CD4-positive, alpha-beta T cell (primary cell): ENCODE data around the gene ASPHD2. TPM values are rescaled to one million over a fixed set of nuclear protein-coding genes. Genes with fewer than 3 reads are reported as not detected.

ENCODE experiments used
- ATAC-seq: fragments of 200-7000 bp; cut with Tn5 transposase; one replicate; pipeline ENCODE4 v1.10.0; 2022; ENCODE audit warnings: mild to moderate bottlenecking; ENCODE audit not compliant: poor library complexity
- CTCF ChIA-PET: fragments of 350-600 bp; sonication (Branson Sonifier 250); formaldehyde crosslinking; loops from one replicate; lab custom pipeline; 2021; ENCODE audit warnings: antibody characterized with exemption, inconsistent platforms; lab: Charles Lee
- POLR2A ChIA-PET: fragments of 350-600 bp; sonication (Branson Sonifier 250); formaldehyde crosslinking; loops from one replicate; lab custom pipeline; 2021; ENCODE audit warnings: antibody characterized with exemption, inconsistent platforms; lab: Charles Lee
- DNase-seq, 14 experiments: peaks; one replicate each; pipeline ENCODE4 v3.0.0-alpha.2; 2013 to 2020; ENCODE audit warnings: mixed read lengths in 2 of 14
- H3K27ac ChIP-seq, 2 donors: one replicate each; pipeline versions ENCODE4 v1.5.1 to v1.7.0; 2013; ENCODE audit warnings: low read length in 2 of 2, low read depth in 1 of 2, mild to moderate bottlenecking in 1 of 2
- H3K27me3 ChIP-seq, 2 experiments: 1 replicate in 1 of 2; 2 replicates in 1 of 2; pipeline versions ENCODE4 v1.6.1 to v1.7.0; 2013; ENCODE audit warnings: low read length in 2 of 2, control low read depth in 1 of 2, mild to moderate bottlenecking in 1 of 2, moderate library complexity in 1 of 2; ENCODE audit not compliant: insufficient read depth in 2 of 2, control insufficient read depth in 1 of 2
- H3K36me3 ChIP-seq: one replicate; pipeline ENCODE4 v1.6.1; 2013; ENCODE audit warnings: low read length, control low read depth; ENCODE audit not compliant: insufficient read depth
- H3K4me1 ChIP-seq: one replicate; pipeline ENCODE4 v1.6.1; 2013; ENCODE audit warnings: low read length, control low read depth; ENCODE audit not compliant: insufficient read depth
- H3K4me3 ChIP-seq: one replicate; pipeline ENCODE4 v1.5.1; 2013; ENCODE audit warnings: mild to moderate bottlenecking, low read length, moderate library complexity
- H3K9me3 ChIP-seq, 2 experiments: 1 replicate in 1 of 2; 2 replicates in 1 of 2; pipeline versions ENCODE4 v1.6.1 to v1.7.0; 2013; ENCODE audit warnings: low read length in 2 of 2, mild to moderate bottlenecking in 2 of 2, control low read depth in 1 of 2, moderate library complexity in 1 of 2; ENCODE audit not compliant: control insufficient read depth in 1 of 2, insufficient read depth in 1 of 2
- H3K27ac Mint-ChIP-seq: one replicate; pipeline ENCODE4 v1.8.0; 2020; ENCODE audit warnings: mixed read lengths
- H3K27me3 Mint-ChIP-seq: one replicate; pipeline ENCODE4 v1.8.0; 2021; ENCODE audit warnings: mixed read lengths
- H3K36me3 Mint-ChIP-seq: one replicate; pipeline ENCODE4 v1.8.0; 2021; ENCODE audit warnings: low read depth, mixed read lengths
- H3K4me1 Mint-ChIP-seq: one replicate; pipeline ENCODE4 v1.8.0; 2021; ENCODE audit warnings: low read depth, mixed read lengths
- H3K4me3 Mint-ChIP-seq: one replicate; pipeline ENCODE4 v1.8.0; 2020; ENCODE audit warnings: mild to moderate bottlenecking, mixed read lengths
- H3K9me3 Mint-ChIP-seq: one replicate; pipeline ENCODE4 v1.8.0; 2020; ENCODE audit warnings: mixed read lengths
- intact Hi-C, 2 experiments: fragments of 100-400 bp; cut with DNase I in 1 of 2; cut with micrococcal nuclease in 1 of 2; formaldehyde crosslinking; loops; one replicate each; pipeline versions ENCODE4 v1.15.1 to v1.9.0; 2023 to 2025; cut with DNase I, micrococcal nuclease
- total RNA-seq, 174 experiments: library from RNA in 2 of 174; stranded (reverse) in 2 of 174; gene quantifications; one replicate each; pipeline ENCODE4 v1.2.3 and lab custom pipeline; 2021 to 2026
- TF ChIP-seq, protein P1 (sequence below): fragments of 200-600 bp; IDR thresholded peaks from one replicate; pipeline ENCODE4 v1.8.0; 2022; ENCODE audit warnings: antibody characterized with exemption, mild to moderate bottlenecking

Gene ASPHD2
- total RNA-seq, 2 experiments from 2014 or later = 0.70 to 0.85 TPM

DNA sequence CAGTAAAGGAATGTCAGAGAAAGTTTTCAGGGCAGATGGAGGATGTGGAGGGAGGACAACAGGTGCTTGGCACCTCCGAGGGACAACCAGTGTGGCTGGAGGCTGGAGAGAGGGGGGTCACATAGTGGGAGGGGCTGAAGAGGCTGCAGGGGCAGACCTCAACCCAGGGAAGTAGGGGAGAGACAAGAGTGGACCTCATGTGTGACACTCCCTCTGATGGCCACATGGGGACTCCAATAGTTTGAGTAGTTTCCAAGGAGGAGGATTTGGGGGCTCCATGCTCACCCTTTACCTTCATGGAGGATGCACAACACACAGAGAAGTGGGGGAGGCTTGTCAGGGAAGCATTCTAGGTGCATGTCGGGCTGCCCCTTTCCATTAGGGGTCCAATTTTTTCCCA is 35.1 kb upstream of the ASPHD2 start:
- no peak for DNase-seq
- no peaks in the 10 kb centered on the region for H3K4me1 Mint-ChIP-seq
- no peaks in the 10 kb centered on the region for H3K9me3 Mint-ChIP-seq
- ATAC-seq = no peak
- TF ChIP-seq, protein P1, sequence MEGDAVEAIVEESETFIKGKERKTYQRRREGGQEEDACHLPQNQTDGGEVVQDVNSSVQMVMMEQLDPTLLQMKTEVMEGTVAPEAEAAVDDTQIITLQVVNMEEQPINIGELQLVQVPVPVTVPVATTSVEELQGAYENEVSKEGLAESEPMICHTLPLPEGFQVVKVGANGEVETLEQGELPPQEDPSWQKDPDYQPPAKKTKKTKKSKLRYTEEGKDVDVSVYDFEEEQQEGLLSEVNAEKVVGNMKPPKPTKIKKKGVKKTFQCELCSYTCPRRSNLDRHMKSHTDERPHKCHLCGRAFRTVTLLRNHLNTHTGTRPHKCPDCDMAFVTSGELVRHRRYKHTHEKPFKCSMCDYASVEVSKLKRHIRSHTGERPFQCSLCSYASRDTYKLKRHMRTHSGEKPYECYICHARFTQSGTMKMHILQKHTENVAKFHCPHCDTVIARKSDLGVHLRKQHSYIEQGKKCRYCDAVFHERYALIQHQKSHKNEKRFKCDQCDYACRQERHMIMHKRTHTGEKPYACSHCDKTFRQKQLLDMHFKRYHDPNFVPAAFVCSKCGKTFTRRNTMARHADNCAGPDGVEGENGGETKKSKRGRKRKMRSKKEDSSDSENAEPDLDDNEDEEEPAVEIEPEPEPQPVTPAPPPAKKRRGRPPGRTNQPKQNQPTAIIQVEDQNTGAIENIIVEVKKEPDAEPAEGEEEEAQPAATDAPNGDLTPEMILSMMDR = no peak
- H3K9me3 ChIP-seq = no peaks in the 10 kb centered on the region
- CTCF ChIA-PET = no interaction called here
- intact Hi-C loops = no loop called here
- H3K27me3 ChIP-seq = no peaks in the 10 kb centered on the region
- POLR2A ChIA-PET = no interaction called here
- no peak overlapping the region for H3K27ac ChIP-seq
- no peaks in the 10 kb centered on the region for H3K36me3 ChIP-seq
- no peaks in the 10 kb centered on the region for H3K4me1 ChIP-seq
- H3K4me3 ChIP-seq = no peak overlapping the region
- no peaks in the 10 kb centered on the region for H3K36me3 Mint-ChIP-seq
- H3K27me3 Mint-ChIP-seq = peaks cover 14% of the 10 kb centered on the region
- no peak overlapping the region for H3K27ac Mint-ChIP-seq
- no peak overlapping the region for H3K4me3 Mint-ChIP-seq

DNA sequence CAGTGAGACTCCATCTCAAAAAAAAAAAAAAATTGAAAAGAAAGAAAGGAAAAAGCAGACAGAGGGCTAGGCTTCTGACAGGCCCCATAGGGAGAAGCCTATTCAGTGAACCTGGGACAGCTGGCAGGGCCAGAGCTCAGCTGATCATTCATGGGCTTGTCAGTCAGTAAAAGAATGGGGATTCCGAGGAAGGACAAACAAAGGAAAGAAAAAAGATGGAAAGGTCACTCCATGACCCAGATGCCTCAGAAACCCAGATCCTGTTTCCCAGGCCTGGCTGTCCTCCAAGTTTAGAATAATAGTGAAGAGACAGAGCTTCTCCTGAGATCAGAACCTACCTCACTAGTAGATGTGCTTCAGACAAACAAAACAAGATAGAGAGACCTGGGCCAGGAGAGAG is 34.3 kb upstream of the ASPHD2 start:
- no peak for DNase-seq
- Histone ChIP-seq H3K27ac (no peak overlapping the region), H3K27me3 (no peaks in the 10 kb centered on the region), H3K4me1 (no peaks in the 10 kb centered on the region), H3K9me3 (no peaks in the 10 kb centered on the region), H3K36me3 (no peaks in the 10 kb centered on the region), H3K4me3 (no peak overlapping the region)
- CTCF ChIA-PET = interaction anchor here (1.3 kb wide), 1 partner anchor 66 kb away, joined by 3 read pairs; no protein-coding TSS in a partner anchor
- no peak for ATAC-seq
- intact Hi-C loops = no loop called here
- TF ChIP-seq, protein P1 = no peak
- H3K27me3 Mint-ChIP-seq = peaks cover 10% of the 10 kb centered on the region
- no peak overlapping the region for H3K4me3 Mint-ChIP-seq
- no peaks in the 10 kb centered on the region for H3K9me3 Mint-ChIP-seq
- no peak overlapping the region for H3K27ac Mint-ChIP-seq
- no peaks in the 10 kb centered on the region for H3K4me1 Mint-ChIP-seq
- no peaks in the 10 kb centered on the region for H3K36me3 Mint-ChIP-seq
- POLR2A ChIA-PET = no interaction called here

- CTCF ChIA-PET = no interaction called here
- Histone ChIP-seq H3K27ac (no peak overlapping the region), H3K27me3 (no peaks in the 10 kb centered on the region), H3K4me3 (no peak overlapping the region), H3K9me3 (no peaks in the 10 kb centered on the region), H3K4me1 (no peaks in the 10 kb centered on the region), H3K36me3 (no peaks in the 10 kb centered on the region)
- no peak overlapping the region for H3K4me3 Mint-ChIP-seq
- POLR2A ChIA-PET = no interaction called here
- ATAC-seq = no peak
- no peaks in the 10 kb centered on the region for H3K36me3 Mint-ChIP-seq
- DNase-seq = no peak
- H3K27ac Mint-ChIP-seq = no peak overlapping the region
- H3K9me3 Mint-ChIP-seq = no peaks in the 10 kb centered on the region
- H3K27me3 Mint-ChIP-seq = peaks cover 4% of the 10 kb centered on the region
- H3K4me1 Mint-ChIP-seq = no peaks in the 10 kb centered on the region
- intact Hi-C loops = no loop called here
- TF ChIP-seq, protein P1 = no peak
Measured at GRCh38 chr22:26395926-26396325, 33.1 kb upstream of the ASPHD2 start.
